Kidney epithelial cell (primary cell): ENCODE results near the gene DSCAML1. TPM values are rescaled to one million over a fixed set of nuclear protein-coding genes. Genes with fewer than 3 reads are reported as not detected.

Source experiments
- DNase-seq: peaks from one replicate; pipeline ENCODE4 v3.0.0-alpha.2; 2010; ENCODE audit warnings: low read depth
- H3K27me3 ChIP-seq: 2 replicates; pipeline ENCODE4 v1.6.0; 2011; ENCODE audit warnings: low read length; ENCODE audit not compliant: control insufficient read depth, insufficient read depth
- H3K36me3 ChIP-seq: 2 replicates; pipeline ENCODE4 v1.5.1; 2011; ENCODE audit warnings: low read length; ENCODE audit not compliant: control insufficient read depth, insufficient read depth
- H3K4me3 ChIP-seq: 2 replicates; pipeline ENCODE4 v1.5.1; 2011; ENCODE audit warnings: low read depth, mild to moderate bottlenecking, control low read depth, low read length
- CTCF ChIP-seq: IDR thresholded peaks from 2 replicates; pipeline ENCODE4 v1.5.1; 2011; ENCODE audit warnings: mild to moderate bottlenecking, moderate library complexity, low read length, control low read depth, inconsistent platforms; ENCODE audit not compliant: insufficient read depth, poor library complexity, severe bottlenecking
- total RNA-seq: library from RNA; depleted of rRNA; stranded (reverse); fragments of >200 nt; gene quantifications from 2 replicates; pipeline ENCODE4 v1.2.3, GENCODE V29; 2015

Gene DSCAML1
- total RNA-seq, 1 donor from 2014 or later, result 3.1 TPM

GRCh38 chr11:117669616-117670015 lies 127.4 kb downstream of the DSCAML1 start:
- DNase-seq, result no peak
- Histone ChIP-seq H3K27me3 (peaks cover 23% of the 10 kb centered on the region), H3K4me3 (no peak overlapping the region), H3K36me3 (no peaks in the 10 kb centered on the region)
- TF ChIP-seq CTCF, result no peak

GRCh38 chr11:117669062-117669461 lies 128.0 kb downstream of the DSCAML1 start:
- TF ChIP-seq CTCF, result no peak
- DNase-seq, result no peak
- Histone ChIP-seq H3K27me3 (peaks cover 20% of the 10 kb centered on the region), H3K36me3 (no peaks in the 10 kb centered on the region), H3K4me3 (no peak overlapping the region)

GRCh38 chr11:117668321-117668751 lies 128.7 kb downstream of the DSCAML1 start:
- no peak for TF ChIP-seq CTCF
- peaks cover 18% of the 10 kb centered on the region for H3K27me3 ChIP-seq
- H3K4me3 ChIP-seq, result no peak overlapping the region
- no peak for DNase-seq
- H3K36me3 ChIP-seq, result no peaks in the 10 kb centered on the region

GRCh38 chr11:117664897-117665296 lies 132.1 kb downstream of the DSCAML1 start:
- no peaks in the 10 kb centered on the region for H3K36me3 ChIP-seq
- TF ChIP-seq CTCF, result no peak
- H3K4me3 ChIP-seq, result no peak overlapping the region
- DNase-seq, result no peak
- H3K27me3 ChIP-seq, result peaks cover 16% of the 10 kb centered on the region

- DNase-seq, result no peak
- no peak overlapping the region for H3K4me3 ChIP-seq
- TF ChIP-seq CTCF, result no peak
- H3K27me3 ChIP-seq, result peaks cover 9% of the 10 kb centered on the region
- H3K36me3 ChIP-seq, result no peaks in the 10 kb centered on the region
Measured at GRCh38 chr11:117663821-117664220, 133.2 kb downstream of the DSCAML1 start.

- Histone ChIP-seq H3K27me3 (peaks cover 6% of the 10 kb centered on the region), H3K36me3 (no peaks in the 10 kb centered on the region), H3K4me3 (no peak overlapping the region)
- no peak for DNase-seq
- no peak for TF ChIP-seq CTCF
Measured at GRCh38 chr11:117663414-117663813, 133.6 kb downstream of the DSCAML1 start.
